ENCODE results near the gene SYDE1. TPM values are rescaled to one million over a fixed set of nuclear protein-coding genes. Genes with fewer than 3 reads are reported as not detected.

Gene SYDE1
- polyA plus RNA-seq, 1 donor from 2014 or later = not detected

DNA sequence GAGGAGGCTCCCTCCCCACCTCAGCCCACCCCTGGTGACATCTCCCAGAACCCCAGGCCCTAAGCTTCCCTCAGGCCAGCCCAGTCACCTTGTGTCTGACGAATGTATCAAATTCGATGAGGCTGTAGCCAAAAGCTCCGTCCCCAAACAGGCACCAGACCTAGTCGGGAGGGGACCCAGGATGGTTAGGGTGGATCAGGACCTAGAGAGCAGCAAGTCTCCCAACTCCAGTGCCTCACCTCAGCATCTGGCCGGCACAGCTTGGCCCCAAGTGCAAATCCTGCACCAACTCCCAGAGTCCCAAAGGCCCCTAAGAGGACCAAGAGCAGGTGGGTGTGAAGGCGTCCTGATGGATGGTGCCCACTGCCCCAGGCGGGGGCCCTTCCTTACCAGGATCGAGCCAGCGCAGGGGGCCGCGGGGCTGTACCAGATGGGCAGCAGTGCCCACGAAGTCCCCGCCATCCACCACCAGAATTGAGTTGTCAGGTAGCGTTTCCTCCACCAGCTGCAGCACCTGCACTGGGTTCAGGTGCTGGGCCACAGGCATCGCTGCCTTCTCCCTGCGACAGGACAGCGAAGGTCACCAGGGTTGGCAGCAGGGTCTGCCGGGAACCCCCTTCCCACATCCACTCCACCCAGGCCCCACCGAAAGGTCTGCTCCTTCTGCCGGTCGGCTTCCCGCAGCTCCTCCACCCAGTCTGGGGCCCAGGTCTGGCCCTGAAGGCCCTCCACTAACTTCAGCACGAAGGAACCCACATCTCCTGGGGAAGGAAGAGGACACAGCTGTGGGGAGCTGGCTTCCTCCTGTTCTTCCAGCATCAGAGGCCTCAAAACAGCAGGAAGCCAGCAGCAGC lies 8.8 kb downstream of the SYDE1 start:
- no peaks in the 10 kb centered on the region for H3K27me3 ChIP-seq (ENCODE audit: insufficient read depth, low read depth, low read length)
- no peak overlapping the region for H3K27ac ChIP-seq (ENCODE audit: low read length)
- no peaks in the 10 kb centered on the region for H3K9me2 ChIP-seq (ENCODE audit: insufficient read depth, low read length)
- TF ChIP-seq RAD21 (conservative IDR thresholded peaks at IDR 0.05) (no peak), MXI1 (conservative IDR thresholded peaks at IDR 0.05; ENCODE audit: poor library complexity, severe bottlenecking) (no peak), EP300 (conservative IDR thresholded peaks at IDR 0.05; ENCODE audit: poor library complexity, severe bottlenecking) (no peak), EZH2 (IDR thresholded peaks at IDR 0.05; ENCODE audit: borderline replicate concordance, insufficient read depth, low read length, poor library complexity, severe bottlenecking) (no peak), POLR2AphosphoS5 (IDR thresholded peaks at IDR 0.05) (no peak), SMC3 (conservative IDR thresholded peaks at IDR 0.05; ENCODE audit: poor library complexity) (no peak), TAF1 (IDR thresholded peaks at IDR 0.05; ENCODE audit: low read depth) (no peak)
- TF ChIP-seq, protein P1, sequence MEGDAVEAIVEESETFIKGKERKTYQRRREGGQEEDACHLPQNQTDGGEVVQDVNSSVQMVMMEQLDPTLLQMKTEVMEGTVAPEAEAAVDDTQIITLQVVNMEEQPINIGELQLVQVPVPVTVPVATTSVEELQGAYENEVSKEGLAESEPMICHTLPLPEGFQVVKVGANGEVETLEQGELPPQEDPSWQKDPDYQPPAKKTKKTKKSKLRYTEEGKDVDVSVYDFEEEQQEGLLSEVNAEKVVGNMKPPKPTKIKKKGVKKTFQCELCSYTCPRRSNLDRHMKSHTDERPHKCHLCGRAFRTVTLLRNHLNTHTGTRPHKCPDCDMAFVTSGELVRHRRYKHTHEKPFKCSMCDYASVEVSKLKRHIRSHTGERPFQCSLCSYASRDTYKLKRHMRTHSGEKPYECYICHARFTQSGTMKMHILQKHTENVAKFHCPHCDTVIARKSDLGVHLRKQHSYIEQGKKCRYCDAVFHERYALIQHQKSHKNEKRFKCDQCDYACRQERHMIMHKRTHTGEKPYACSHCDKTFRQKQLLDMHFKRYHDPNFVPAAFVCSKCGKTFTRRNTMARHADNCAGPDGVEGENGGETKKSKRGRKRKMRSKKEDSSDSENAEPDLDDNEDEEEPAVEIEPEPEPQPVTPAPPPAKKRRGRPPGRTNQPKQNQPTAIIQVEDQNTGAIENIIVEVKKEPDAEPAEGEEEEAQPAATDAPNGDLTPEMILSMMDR (IDR thresholded peaks at IDR 0.05; ENCODE audit: poor library complexity, severe bottlenecking) = no peak
- TF ChIP-seq, protein P2, sequence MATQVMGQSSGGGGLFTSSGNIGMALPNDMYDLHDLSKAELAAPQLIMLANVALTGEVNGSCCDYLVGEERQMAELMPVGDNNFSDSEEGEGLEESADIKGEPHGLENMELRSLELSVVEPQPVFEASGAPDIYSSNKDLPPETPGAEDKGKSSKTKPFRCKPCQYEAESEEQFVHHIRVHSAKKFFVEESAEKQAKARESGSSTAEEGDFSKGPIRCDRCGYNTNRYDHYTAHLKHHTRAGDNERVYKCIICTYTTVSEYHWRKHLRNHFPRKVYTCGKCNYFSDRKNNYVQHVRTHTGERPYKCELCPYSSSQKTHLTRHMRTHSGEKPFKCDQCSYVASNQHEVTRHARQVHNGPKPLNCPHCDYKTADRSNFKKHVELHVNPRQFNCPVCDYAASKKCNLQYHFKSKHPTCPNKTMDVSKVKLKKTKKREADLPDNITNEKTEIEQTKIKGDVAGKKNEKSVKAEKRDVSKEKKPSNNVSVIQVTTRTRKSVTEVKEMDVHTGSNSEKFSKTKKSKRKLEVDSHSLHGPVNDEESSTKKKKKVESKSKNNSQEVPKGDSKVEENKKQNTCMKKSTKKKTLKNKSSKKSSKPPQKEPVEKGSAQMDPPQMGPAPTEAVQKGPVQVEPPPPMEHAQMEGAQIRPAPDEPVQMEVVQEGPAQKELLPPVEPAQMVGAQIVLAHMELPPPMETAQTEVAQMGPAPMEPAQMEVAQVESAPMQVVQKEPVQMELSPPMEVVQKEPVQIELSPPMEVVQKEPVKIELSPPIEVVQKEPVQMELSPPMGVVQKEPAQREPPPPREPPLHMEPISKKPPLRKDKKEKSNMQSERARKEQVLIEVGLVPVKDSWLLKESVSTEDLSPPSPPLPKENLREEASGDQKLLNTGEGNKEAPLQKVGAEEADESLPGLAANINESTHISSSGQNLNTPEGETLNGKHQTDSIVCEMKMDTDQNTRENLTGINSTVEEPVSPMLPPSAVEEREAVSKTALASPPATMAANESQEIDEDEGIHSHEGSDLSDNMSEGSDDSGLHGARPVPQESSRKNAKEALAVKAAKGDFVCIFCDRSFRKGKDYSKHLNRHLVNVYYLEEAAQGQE (IDR thresholded peaks at IDR 0.05; ENCODE audit: borderline replicate concordance) = no peak
- H3K9me3 ChIP-seq (ENCODE audit: low read length) = no peaks in the 10 kb centered on the region
- no peaks in the 10 kb centered on the region for H3F3A ChIP-seq (ENCODE audit: insufficient read depth, low read length, poor library complexity, severe bottlenecking)
- H3K36me3 ChIP-seq (ENCODE audit: insufficient read depth, low read length) = peaks cover 5% of the 10 kb centered on the region
- H3K4me3 ChIP-seq (ENCODE audit: low read length) = no peak overlapping the region
- H3K4me2 ChIP-seq (ENCODE audit: low read length) = no peak overlapping the region
- no peak overlapping the region for H2AFZ ChIP-seq (ENCODE audit: low read depth, low read length)
- no peaks in the 10 kb centered on the region for H4K20me1 ChIP-seq (ENCODE audit: insufficient read depth)
- H3K79me2 ChIP-seq (replicated peaks; ENCODE audit: insufficient read depth, low read length) = no peaks in the 10 kb centered on the region
- no peak overlapping the region for H3K9ac ChIP-seq (ENCODE audit: low read length)

DNA sequence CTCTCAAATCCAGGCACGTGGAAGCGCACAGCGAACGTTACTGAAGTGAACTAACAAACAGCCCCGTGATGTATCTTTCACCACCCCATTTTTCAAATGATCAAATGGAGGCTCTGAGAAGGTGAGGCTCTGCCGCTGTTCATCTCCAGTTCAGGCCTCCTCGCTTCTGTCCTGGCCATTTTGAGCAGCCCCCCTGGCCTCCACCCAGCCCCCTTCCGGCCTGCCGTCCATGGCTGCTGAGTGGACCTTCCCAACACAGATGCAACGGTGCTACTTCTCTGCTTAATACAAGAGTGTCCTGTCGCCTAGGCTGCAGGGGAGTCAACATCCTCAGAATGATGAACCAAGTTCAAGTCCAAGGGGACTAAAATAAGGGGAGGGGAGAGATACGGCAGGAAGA lies 9.7 kb downstream of the SYDE1 start:
- H3F3A ChIP-seq (ENCODE audit: insufficient read depth, low read length, poor library complexity, severe bottlenecking) = no peaks in the 10 kb centered on the region
- peaks cover 5% of the 10 kb centered on the region for H3K36me3 ChIP-seq (ENCODE audit: insufficient read depth, low read length)
- no peaks in the 10 kb centered on the region for H3K9me3 ChIP-seq (ENCODE audit: low read length)
- H4K20me1 ChIP-seq (ENCODE audit: insufficient read depth) = no peaks in the 10 kb centered on the region
- H3K27ac ChIP-seq (ENCODE audit: low read length) = no peak overlapping the region
- H3K4me3 ChIP-seq (ENCODE audit: low read length) = no peak overlapping the region
- no peak overlapping the region for H3K9ac ChIP-seq (ENCODE audit: low read length)
- TF ChIP-seq POLR2AphosphoS5 (IDR thresholded peaks at IDR 0.05) = no peak
- TF ChIP-seq RAD21 (conservative IDR thresholded peaks at IDR 0.05) = no peak
- TF ChIP-seq, protein P2 (IDR thresholded peaks at IDR 0.05; ENCODE audit: borderline replicate concordance) = no peak
- TF ChIP-seq SMC3 (conservative IDR thresholded peaks at IDR 0.05; ENCODE audit: poor library complexity) = no peak
- TF ChIP-seq, protein P1 (IDR thresholded peaks at IDR 0.05; ENCODE audit: poor library complexity, severe bottlenecking) = no peak
- TF ChIP-seq EP300 (conservative IDR thresholded peaks at IDR 0.05; ENCODE audit: poor library complexity, severe bottlenecking) = no peak
- TF ChIP-seq EZH2 (IDR thresholded peaks at IDR 0.05; ENCODE audit: borderline replicate concordance, insufficient read depth, low read length, poor library complexity, severe bottlenecking) = no peak
- no peak for TF ChIP-seq TAF1 (IDR thresholded peaks at IDR 0.05; ENCODE audit: low read depth)
- no peak for TF ChIP-seq MXI1 (conservative IDR thresholded peaks at IDR 0.05; ENCODE audit: poor library complexity, severe bottlenecking)
- H3K4me2 ChIP-seq (ENCODE audit: low read length) = no peak overlapping the region
- no peak overlapping the region for H2AFZ ChIP-seq (ENCODE audit: low read depth, low read length)
- H3K27me3 ChIP-seq (ENCODE audit: insufficient read depth, low read depth, low read length) = no peaks in the 10 kb centered on the region
- no peaks in the 10 kb centered on the region for H3K79me2 ChIP-seq (replicated peaks; ENCODE audit: insufficient read depth, low read length)
- no peaks in the 10 kb centered on the region for H3K9me2 ChIP-seq (ENCODE audit: insufficient read depth, low read length)

Data from neural cell (in vitro differentiated cells).